CD4-positive, alpha-beta T cell (primary cell): ENCODE results near the gene ARHGAP26. TPM values are rescaled to one million over a fixed set of nuclear protein-coding genes. Genes with fewer than 3 reads are reported as not detected.

Experiments used
- ATAC-seq: fragments of 200-7000 bp; cut with Tn5 transposase; one replicate; pipeline ENCODE4 v1.10.0; 2022; ENCODE audit warnings: mild to moderate bottlenecking; ENCODE audit not compliant: poor library complexity
- CTCF ChIA-PET: fragments of 350-600 bp; sonication (Branson Sonifier 250); formaldehyde crosslinking; loops from one replicate; lab custom pipeline; 2021; ENCODE audit warnings: antibody characterized with exemption, inconsistent platforms; lab: Charles Lee
- POLR2A ChIA-PET: fragments of 350-600 bp; sonication (Branson Sonifier 250); formaldehyde crosslinking; loops from one replicate; lab custom pipeline; 2021; ENCODE audit warnings: antibody characterized with exemption, inconsistent platforms; lab: Charles Lee
- DNase-seq, 14 experiments: peaks; one replicate each; pipeline ENCODE4 v3.0.0-alpha.2; 2013 to 2020; ENCODE audit warnings: mixed read lengths in 2 of 14
- H3K27ac ChIP-seq, 2 donors: one replicate each; pipeline versions ENCODE4 v1.5.1 to v1.7.0; 2013; ENCODE audit warnings: low read length in 2 of 2, low read depth in 1 of 2, mild to moderate bottlenecking in 1 of 2
- H3K27me3 ChIP-seq, 2 experiments: 1 replicate in 1 of 2; 2 replicates in 1 of 2; pipeline versions ENCODE4 v1.6.1 to v1.7.0; 2013; ENCODE audit warnings: low read length in 2 of 2, control low read depth in 1 of 2, mild to moderate bottlenecking in 1 of 2, moderate library complexity in 1 of 2; ENCODE audit not compliant: insufficient read depth in 2 of 2, control insufficient read depth in 1 of 2
- H3K36me3 ChIP-seq: one replicate; pipeline ENCODE4 v1.6.1; 2013; ENCODE audit warnings: low read length, control low read depth; ENCODE audit not compliant: insufficient read depth
- H3K4me1 ChIP-seq: one replicate; pipeline ENCODE4 v1.6.1; 2013; ENCODE audit warnings: low read length, control low read depth; ENCODE audit not compliant: insufficient read depth
- H3K4me3 ChIP-seq: one replicate; pipeline ENCODE4 v1.5.1; 2013; ENCODE audit warnings: mild to moderate bottlenecking, low read length, moderate library complexity
- H3K9me3 ChIP-seq, 2 experiments: 1 replicate in 1 of 2; 2 replicates in 1 of 2; pipeline versions ENCODE4 v1.6.1 to v1.7.0; 2013; ENCODE audit warnings: low read length in 2 of 2, mild to moderate bottlenecking in 2 of 2, control low read depth in 1 of 2, moderate library complexity in 1 of 2; ENCODE audit not compliant: control insufficient read depth in 1 of 2, insufficient read depth in 1 of 2
- H3K27ac Mint-ChIP-seq: one replicate; pipeline ENCODE4 v1.8.0; 2020; ENCODE audit warnings: mixed read lengths
- H3K27me3 Mint-ChIP-seq: one replicate; pipeline ENCODE4 v1.8.0; 2021; ENCODE audit warnings: mixed read lengths
- H3K36me3 Mint-ChIP-seq: one replicate; pipeline ENCODE4 v1.8.0; 2021; ENCODE audit warnings: low read depth, mixed read lengths
- H3K4me1 Mint-ChIP-seq: one replicate; pipeline ENCODE4 v1.8.0; 2021; ENCODE audit warnings: low read depth, mixed read lengths
- H3K4me3 Mint-ChIP-seq: one replicate; pipeline ENCODE4 v1.8.0; 2020; ENCODE audit warnings: mild to moderate bottlenecking, mixed read lengths
- H3K9me3 Mint-ChIP-seq: one replicate; pipeline ENCODE4 v1.8.0; 2020; ENCODE audit warnings: mixed read lengths
- CTCF ChIP-seq: fragments of 200-600 bp; IDR thresholded peaks from one replicate; pipeline ENCODE4 v1.8.0; 2022; ENCODE audit warnings: antibody characterized with exemption, mild to moderate bottlenecking
- intact Hi-C, 2 experiments: fragments of 100-400 bp; cut with DNase I in 1 of 2; cut with micrococcal nuclease in 1 of 2; formaldehyde crosslinking; loops; one replicate each; pipeline versions ENCODE4 v1.15.1 to v1.9.0; 2023 to 2025; cut with DNase I, micrococcal nuclease
- total RNA-seq, 174 experiments: library from RNA in 2 of 174; stranded (reverse) in 2 of 174; gene quantifications; one replicate each; pipeline ENCODE4 v1.2.3 and lab custom pipeline; 2021 to 2026

Gene ARHGAP26
- total RNA-seq, 2 experiments from 2014 or later, result 24.9 to 27.3 TPM

GRCh38 chr5:142972064-142972570 lies 201.9 kb downstream of the ARHGAP26 start:
- H3K27me3 ChIP-seq, result no peaks in the 10 kb centered on the region
- POLR2A ChIA-PET, result no interaction called here
- H3K36me3 ChIP-seq, result no peaks in the 10 kb centered on the region
- Mint-ChIP-seq H3K4me3 (no peak overlapping the region), H3K27ac (no peak overlapping the region), H3K9me3 (no peaks in the 10 kb centered on the region), H3K4me1 (peaks cover 38% of the 10 kb centered on the region), H3K27me3 (no peaks in the 10 kb centered on the region), H3K36me3 (peaks cover 6% of the 10 kb centered on the region)
- H3K4me3 ChIP-seq, result no peak overlapping the region
- ATAC-seq, result no peak
- no peaks in the 10 kb centered on the region for H3K9me3 ChIP-seq
- H3K4me1 ChIP-seq, result peaks cover 14% of the 10 kb centered on the region
- TF ChIP-seq CTCF, result no peak
- DNase-seq, result no peak
- no peak overlapping the region for H3K27ac ChIP-seq
- intact Hi-C loops, result no loop called here
- CTCF ChIA-PET, result interaction anchor here (0.8 kb wide), 1 partner anchor 990 kb away, joined by 3 read pairs; no protein-coding TSS in a partner anchor

- TF ChIP-seq CTCF, result no peak
- Mint-ChIP-seq H3K36me3 (peaks cover 6% of the 10 kb centered on the region), H3K27me3 (no peaks in the 10 kb centered on the region), H3K27ac (no peak overlapping the region), H3K4me1 (peaks cover 52% of the 10 kb centered on the region), H3K9me3 (no peaks in the 10 kb centered on the region), H3K4me3 (no peak overlapping the region)
- H3K36me3 ChIP-seq, result no peaks in the 10 kb centered on the region
- CTCF ChIA-PET, result interaction anchor here (1.0 to 1.4 kb wide), 3 partner anchors 11 to 261 kb away, joined by 3 read pairs; no protein-coding TSS in a partner anchor
- H3K4me3 ChIP-seq, result no peak overlapping the region
- ATAC-seq (no peak), DNase-seq (no peak)
- no peaks in the 10 kb centered on the region for H3K9me3 ChIP-seq
- H3K4me1 ChIP-seq, result peaks cover 26% of the 10 kb centered on the region
- H3K27me3 ChIP-seq, result no peaks in the 10 kb centered on the region
- intact Hi-C loops, result no loop called here
- H3K27ac ChIP-seq, result no peak overlapping the region
- POLR2A ChIA-PET, result no interaction called here
Measured at GRCh38 chr5:142973932-142974331, 203.8 kb downstream of the ARHGAP26 start.

- no peak overlapping the region for H3K27ac Mint-ChIP-seq
- peaks cover 29% of the 10 kb centered on the region for H3K4me1 ChIP-seq
Measured at GRCh38 chr5:142974409-142974808, 204.2 kb downstream of the ARHGAP26 start.

More at GRCh38 chr5:142974409-142974808, 204.2 kb downstream of the ARHGAP26 start:
- ATAC-seq (no peak), DNase-seq (no peak)
- intact Hi-C loops, result no loop called here
- POLR2A ChIA-PET, result no interaction called here
- Histone ChIP-seq H3K4me3 (no peak overlapping the region), H3K27ac (no peak overlapping the region), H3K27me3 (no peaks in the 10 kb centered on the region), H3K9me3 (no peaks in the 10 kb centered on the region), H3K36me3 (no peaks in the 10 kb centered on the region)
- Mint-ChIP-seq H3K27me3 (no peaks in the 10 kb centered on the region), H3K9me3 (no peaks in the 10 kb centered on the region), H3K36me3 (peaks cover 3% of the 10 kb centered on the region), H3K4me3 (no peak overlapping the region), H3K4me1 (peaks cover 52% of the 10 kb centered on the region)
- no peak for TF ChIP-seq CTCF
- CTCF ChIA-PET, result interaction anchor here (1.0 to 1.4 kb wide), 3 partner anchors 12 to 86 kb away, joined by 3 to 4 read pairs (median 3); no protein-coding TSS in a partner anchor
